Renal cortical epithelial cell (primary cell): ENCODE measurements around the gene TUBB2B. TPM values are rescaled to one million over a fixed set of nuclear protein-coding genes. Genes with fewer than 3 reads are reported as not detected.
A peak's percentile ranks its signal among the peaks of the same experiment; 100 is the strongest.
"Not testable (repeated sequence)": the region's sequence is repeated elsewhere in the genome, so short reads cannot be mapped to it uniquely, and the experiment has no call there.

ENCODE experiments used
- DNase-seq: peaks from one replicate; pipeline ENCODE4 v3.0.0-alpha.2; 2011; ENCODE audit warnings: low read depth
- total RNA-seq: library from RNA; depleted of rRNA; stranded (reverse); fragments of >200 nt; gene quantifications from 2 replicates; pipeline ENCODE4 v1.2.3, GENCODE V29; 2014

TUBB2B gene
- total RNA-seq, 1 donor from 2014 or later: 21.6 TPM

DNA sequence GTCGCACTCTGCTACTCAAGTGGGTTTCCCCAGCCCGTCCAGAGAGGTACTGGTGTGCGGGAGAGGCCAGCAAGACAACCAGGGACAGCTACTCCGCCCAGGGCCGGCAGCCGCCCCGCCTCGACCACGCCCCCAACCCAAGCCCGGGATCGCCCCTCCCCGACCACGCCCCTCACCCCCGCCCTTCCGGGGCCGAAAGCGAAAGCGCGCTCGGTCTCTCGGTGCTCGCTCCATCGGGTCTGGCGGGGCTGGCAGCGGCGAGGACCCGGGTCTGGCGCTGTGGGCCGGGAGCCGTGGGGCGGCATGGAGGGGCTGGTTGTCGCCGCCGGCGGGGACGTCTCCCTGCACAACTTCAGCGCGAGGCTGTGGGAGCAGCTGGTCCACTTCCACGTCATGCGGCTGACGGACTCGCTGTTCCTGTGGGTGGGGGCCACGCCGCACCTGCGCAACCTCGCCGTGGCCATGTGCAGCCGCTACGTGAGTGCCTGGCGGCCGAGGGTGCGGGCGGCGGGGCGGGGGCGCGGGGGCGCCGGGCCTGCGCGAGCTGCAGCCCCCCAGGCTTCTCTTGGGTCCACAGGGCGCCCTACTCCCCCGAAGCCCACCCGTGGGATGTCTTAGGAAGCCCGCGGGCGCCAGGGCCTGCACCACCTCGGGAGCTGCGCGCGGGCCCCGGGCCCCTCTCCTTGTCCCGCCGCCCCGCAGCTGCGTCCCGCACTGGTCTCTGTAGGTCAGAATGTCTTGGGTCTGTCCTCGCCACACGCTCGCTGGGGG is 31.5 kb upstream of the TUBB2B start, which contains the start of gene PSMG4:
Gene PSMG4, plus strand, starts transcription at position 228 of the 771 bp plus-strand sequence. Its CDS starts 76 bp downstream, at position 304.
- peak; percentile 49 for DNase-seq

DNA sequence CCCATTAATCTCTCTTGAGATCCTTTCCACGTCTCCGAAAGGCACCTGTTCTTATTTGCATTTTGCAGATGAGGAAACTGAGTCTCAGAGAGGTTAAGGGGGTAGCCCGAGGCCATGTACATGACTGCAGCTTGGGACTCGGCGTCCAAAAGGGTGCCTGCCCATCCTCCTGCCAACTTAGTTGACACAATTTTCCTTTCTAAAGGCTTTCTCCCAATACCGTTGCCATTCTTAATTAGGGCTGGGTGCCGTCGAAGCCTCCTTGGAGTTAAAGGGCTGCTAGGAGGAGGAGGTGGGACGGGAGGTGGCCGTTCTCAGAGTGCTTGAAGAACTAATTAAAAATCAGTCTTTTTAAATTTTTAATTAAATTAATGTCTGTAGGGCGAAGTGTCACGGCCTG is 30.7 kb upstream of the TUBB2B start:
- no peak for DNase-seq

DNA sequence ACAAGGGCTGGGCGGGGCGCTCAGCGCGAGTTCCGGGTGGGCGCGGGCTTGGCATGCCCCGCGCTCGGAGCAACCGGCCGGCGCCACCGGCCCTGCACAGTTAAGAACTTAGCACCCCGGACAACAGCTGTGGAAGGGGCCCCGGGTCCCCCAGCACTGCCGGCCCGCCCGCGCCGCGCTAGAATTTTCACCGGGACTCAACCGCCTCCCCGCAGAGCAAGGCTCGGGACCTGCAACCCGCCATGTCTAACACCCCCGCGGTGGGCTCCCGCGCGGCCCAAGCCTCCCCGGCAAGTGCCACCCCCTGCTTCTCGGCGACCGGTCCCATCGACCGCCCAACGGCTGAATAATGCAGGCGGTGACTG is 26.1 kb upstream of the TUBB2B start:
- no peak for DNase-seq

DNA sequence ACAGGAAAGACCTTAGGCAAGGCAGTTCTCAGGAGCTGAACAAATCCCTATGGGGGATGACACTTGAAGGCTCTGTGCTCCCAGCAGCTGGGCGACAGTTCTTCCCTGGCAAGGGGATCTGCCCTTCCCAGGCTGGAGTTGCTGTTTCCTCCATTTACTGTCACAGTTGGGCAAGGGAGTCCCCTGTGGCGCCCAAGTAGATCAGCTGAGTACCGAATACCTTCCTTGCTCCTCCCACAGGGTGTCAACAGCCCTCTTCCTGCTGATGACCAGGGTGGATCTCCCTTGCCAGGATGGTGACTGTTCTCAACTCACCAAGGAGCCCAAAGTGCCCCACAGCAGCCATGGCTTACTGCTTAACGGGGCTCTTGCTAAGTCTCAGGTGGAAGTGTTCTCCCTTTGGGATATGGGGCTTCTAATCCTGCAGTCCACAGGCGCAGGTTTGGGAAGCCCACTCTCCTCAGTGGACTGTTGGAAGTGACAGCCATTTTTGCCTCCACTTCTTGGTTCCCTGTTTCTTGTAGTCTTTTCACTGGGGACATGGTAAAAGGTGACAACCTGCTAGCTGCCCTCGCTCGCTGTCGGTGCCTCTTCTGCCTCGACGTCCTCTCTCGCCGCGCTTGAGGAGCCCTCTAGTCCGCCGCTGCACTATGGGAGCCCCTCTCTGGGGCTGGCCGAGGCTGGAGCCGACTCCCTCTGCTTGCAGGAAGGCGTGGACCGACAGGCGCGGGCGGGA is 25.6 kb upstream of the TUBB2B start:
- DNase-seq: no peak

DNA sequence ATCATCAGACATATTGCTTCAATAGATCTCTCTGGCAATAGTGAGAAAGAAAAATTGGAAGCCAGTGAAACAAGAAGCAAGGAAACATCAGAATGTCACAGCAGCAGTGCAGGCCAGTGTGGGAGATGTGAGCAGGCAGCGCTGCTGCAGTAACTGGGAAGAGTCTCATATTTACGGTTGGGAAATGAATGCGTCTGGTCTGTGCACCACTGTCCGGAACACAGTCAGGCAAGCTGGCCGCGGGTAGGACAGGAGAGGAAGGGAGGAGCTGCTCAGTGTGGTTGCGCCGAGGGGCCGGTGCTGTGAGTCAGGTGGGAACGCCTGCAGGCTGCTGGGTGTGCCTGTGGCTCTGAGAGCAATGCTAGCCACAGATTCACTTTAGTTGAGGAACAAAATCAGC is 24.9 kb upstream of the TUBB2B start:
- DNase-seq: no peak

DNA sequence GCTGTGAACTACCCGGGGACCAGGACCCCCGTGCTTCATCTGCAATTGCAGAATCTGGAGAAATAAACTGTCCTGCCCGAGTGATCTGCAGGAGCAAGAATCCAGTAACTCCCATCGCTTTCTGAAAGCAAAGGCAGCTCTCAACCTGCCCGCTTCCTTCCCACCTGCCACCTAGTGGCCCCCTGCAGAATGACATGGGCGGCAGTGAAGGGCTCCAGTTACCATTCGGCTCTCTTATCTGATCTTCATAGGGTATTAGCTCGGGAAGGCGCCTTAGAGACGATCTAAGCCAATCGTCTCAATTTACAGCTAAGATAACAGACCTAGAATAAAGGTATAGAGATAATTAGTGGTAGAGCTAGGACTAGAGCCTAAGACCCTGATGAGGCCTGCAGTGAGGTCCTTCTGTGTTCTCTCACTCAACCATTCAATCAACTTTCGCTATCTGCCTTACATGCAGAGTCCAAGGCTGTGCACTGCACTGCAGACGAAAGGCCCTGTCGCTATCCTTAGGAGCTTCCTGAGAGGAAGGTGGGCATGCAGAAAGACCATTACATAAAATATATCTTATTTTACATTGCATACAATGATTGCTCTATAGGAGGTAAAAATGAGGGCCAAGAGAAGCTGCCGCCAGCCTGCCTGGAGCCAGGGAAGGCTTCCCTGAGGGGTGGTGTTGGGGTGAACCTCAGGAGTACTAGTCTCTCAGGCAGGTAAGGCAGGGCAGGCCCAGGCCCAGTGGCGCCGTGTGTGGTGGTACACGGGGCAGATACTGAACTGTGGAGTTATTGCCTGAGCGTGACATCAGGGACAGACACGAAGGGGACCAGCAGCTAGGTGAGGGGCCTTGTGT is 24.2 kb upstream of the TUBB2B start:
- peak; percentile 62 for DNase-seq

DNA sequence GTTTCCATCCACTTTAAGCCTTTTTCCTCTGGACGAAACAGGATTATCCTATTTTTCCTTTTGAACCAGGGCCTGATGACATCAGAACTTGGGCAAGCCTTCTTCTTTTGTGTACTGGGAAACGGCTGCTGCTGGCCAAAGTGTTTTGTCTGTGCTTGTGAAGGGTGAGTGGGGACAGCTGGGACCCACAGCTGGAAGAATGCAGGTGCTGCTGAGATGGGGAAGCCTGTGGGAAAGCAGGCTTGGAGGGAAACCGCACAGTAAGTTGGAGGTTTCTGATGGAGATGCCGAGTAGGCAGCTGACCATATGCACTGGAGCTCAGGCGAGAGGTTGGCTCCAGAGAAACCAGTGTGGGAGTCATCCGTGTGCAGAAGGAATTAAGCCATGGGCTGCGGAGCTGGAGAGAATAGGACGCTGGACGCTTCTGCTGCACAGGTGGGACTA is 22.8 kb upstream of the TUBB2B start:
- no peak for DNase-seq

DNA sequence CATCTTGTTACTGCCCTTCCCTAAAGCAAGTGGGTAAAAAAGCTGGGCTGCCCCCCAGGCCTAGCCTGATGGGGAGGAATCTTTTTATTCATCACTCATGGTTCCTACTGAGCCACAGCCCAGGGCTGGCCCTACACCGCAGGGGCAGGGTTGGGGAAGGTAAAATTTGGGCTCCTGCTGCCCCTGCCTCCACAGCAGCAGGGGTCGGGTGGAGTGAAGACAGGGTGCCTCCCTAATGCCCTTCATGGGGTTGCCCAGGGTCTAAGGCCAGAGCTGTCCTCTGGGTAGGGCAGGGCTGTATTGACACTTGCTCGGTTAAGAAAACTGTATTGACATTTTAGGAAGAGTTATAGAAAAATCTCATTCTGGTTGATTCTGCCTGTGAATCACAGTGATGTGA is 22.4 kb upstream of the TUBB2B start:
- no peak for DNase-seq

DNA sequence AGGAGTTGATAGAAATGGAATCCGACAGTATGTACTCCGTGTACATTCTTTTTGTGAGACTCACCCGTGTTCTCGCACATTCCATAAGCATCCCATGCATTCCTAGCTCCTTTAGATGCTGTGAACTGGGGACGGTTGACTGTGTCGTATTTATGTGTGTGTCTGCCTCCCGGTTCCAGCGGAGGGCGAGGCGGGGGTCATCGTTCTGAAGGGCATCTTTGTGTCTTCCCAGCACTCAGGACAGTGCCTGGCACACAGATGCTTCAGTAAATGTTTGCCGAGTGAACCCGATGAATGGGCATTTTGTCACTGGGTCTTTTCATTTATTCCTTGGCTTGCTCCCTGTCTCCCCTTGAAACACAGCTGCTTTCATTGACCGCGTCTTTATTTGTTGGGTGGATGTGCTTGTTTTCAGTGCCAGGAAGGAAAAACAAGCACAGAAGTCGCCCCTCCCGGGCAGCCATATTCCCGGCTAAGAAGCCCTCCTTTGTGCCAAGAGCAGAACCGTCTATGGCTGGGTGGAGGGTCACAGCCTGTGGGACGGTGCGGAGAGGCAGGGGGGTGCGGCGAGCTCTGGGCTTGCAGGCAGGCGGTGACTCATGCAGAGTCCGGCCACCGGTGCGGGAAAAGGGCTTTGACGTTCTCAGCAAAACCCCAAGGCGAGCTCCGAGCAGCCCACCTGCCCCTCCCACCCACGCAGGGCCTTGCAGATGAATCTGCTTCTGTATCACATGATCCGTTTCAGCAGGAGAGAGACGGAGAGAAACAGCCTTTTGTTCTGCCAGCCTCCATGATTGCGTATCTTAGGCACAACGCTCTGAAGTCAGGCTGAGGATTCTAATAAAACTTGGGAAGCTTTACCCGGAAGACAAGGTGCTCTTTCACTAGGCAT is 20.0 kb upstream of the TUBB2B start:
- DNase-seq: peak; percentile 74

DNA sequence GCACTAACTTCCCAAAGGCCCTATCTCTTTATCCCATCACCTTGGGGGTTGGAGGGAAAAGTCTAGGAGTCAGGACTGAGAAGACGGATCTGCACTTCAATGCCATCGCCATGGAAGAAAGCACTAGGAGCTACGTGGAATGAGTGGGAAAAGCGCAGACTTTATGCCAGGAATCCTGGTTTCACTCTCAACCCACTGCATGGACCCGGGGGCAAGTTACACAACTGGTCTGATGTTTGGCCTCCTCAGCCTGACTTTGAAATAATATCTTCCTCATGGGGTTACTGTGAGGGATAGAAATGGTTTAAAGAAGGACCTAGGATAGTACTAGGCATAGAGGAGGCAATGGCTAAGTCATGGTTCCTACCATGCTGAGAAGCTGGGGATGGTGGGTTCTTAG is 17.8 kb upstream of the TUBB2B start:
- no peak for DNase-seq

DNA sequence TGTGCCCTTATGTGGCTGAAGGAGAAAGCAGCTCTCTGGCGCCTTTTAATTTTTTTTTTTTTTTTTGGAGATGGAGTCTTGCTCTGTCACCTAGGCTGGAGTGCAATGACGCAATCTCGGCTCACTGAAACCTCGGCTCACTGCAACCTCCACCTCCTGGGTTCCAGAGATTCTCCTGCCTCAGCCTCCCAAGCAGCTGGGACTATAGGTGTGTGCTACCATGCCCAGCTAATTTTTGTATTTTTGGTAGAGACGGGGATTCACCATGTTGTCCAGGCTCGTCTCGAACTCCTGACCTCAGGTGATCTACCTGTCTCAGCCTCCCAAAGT is 17.3 kb upstream of the TUBB2B start:
- DNase-seq: not testable (repeated sequence)

DNA sequence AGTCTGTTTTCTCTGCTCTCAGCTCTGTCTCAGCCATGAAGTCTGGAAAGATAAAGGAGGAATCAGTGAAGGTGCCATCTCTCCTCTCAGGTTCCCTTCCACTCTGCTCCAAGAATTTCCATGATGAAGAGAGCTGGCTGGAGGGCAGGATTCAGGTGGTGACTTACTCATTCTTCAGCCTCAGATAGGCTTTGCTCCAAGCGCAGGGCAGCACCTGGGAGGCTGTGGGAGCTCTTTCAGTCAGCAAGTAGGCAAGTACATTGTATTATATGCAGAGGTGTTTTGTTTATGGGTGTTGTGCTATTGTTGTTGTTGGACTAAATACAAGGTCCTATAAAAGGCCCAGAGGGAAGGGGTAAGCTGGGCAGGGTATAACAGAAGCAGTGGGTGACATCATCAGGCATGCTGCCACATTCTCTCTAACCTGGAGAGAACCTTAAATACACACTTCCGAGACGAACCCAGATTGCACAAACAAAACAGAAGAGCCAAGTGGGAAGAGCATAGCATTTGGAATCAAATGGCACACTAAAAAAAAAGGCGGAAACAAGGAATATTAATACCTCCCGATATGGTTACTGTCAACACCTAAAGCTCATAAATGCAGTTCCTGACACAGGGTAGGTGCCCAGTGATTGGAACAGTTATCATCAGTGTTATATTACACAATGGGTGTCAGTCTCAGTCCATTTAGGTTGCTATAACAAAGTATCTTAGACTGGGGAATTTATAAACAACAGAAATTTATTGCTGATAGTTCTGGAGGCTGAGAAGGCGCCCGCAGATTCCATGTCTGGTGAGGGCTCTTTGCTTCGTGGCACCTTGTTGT is 16.8 kb upstream of the TUBB2B start:
- no peak for DNase-seq

DNA sequence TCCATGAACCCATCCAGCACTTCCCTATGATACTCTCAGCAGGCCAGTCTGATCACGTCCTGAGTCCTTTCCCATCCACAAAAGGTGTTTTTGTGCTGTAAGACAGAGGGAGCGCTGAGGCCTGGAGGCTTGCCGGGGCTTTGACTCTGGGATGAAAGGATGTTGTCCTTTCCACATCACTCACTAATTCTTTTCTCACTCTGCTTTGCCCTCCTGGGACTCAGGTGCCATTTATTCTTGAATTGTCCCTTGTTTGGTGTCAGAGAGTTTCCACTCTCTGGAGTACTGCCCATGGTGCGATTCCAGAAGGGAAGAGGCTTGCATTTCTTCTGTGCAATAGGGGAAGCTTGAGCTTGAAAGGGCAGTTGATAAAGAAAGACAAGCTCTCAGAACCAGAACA is 15.3 kb upstream of the TUBB2B start:
- no peak for DNase-seq

DNA sequence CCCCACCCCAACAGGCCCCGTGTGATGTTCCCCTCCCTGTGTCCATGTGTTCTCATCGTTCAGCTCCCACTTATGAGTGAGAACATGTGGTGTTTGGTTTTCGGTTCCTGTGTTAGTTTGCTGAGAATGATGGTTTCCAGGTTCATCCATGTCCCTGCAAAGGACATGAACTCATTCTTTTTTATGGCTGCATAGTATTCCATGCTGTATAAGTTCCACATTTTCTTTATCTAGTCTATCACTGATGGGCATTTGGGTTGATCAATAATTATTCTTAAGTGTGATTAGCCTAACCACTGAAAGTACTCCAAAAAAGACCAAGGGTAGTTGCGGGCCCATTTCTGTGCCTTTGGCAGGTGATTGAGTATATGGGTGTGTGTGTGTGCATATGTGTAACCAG is 14.3 kb upstream of the TUBB2B start:
- DNase-seq: not testable (repeated sequence)

DNA sequence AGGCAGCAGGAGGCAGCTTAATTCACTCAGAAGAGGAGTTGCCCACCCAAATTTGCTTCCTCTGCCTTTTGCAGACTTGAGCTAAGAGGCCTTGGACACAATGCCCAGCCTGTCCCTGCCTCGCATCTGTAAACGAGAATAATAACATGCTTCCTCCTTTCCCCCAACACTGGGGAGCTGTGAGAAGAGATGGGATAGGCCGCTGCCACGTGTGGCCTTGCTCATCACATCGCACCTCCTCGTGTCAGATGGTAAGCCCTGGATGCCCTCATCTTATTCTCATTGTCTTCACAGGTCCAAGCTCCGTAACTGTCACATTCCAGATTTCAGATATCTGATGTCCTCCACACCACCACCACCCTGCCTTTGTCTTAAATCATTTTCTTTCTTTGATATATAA is 13.1 kb upstream of the TUBB2B start:
- DNase-seq: no peak

DNA sequence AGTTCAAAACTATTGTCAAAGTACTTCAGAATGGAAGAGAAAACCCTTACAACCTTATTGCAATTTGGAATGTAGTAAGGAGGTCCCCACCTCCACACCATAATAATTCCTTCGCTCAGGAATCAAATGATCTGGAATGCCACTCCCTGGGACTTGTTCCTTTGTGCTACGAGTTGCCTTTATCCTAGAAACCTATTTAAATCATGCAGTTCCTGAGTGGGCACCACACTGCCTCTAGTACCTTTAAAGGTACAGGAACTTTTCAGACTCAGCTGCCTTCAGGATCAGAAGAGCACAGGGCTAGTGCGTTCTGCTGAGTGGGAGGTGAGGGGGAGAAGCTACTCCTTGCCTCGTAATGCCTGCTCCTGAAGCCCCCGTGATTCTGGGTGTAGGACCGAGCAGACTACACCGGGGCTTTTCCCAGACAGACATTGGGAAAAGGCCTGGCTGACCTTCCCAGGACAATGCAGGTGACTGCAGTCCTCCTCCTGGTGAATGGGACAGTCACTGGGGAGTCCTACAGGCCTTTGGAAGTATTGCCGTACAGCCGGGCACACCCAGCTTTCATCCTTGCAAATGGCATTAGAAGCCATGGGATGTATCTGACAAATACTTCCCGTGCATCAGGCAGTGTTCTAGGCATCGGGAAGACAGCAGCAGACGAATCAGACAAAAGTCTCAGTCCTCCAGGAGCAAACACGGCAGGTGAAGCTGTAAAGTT is 11.8 kb upstream of the TUBB2B start:
- no peak for DNase-seq

DNA sequence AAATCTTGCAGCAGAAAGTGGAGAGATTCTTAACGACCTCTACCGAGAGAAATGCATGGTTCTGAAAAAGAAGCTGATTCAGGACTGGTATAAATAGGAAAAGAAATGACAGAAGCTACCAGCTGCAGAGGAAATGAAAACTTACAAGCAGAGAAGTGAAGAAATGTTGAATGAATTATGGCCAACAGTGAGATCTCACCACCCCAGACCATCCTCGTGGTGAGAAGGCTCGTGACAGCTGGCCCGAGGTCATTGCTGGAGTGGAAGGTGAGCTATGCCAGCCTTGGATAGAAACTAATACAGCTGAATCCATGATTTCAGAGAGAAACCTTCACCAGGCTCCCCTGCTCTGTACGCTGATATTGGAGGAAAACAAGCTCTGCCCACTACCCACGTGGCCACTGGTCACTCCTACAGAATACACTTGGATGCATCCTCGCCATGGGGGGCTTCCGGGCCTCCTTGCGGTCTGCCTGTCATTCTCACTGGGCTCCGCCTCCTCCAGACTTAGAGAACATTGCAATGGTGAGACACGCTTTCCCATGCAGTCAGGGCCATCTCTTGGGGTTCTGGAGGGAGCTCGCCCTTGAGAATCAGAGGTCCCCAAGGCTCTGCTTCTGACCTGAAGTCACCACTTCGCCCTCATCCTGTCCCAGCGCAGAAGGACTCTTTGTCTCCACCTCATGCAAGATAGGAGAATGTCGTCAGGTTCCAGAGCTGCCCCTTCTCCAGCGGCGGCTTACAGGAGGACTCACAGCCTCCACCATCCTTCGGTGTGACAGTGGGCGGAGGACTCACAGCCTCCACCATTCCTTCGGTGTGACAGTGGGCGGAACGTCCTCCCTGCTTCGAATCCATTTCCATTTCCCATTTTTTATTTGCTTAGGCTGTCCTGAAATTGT is 10.6 kb upstream of the TUBB2B start:
- DNase-seq: no peak

DNA sequence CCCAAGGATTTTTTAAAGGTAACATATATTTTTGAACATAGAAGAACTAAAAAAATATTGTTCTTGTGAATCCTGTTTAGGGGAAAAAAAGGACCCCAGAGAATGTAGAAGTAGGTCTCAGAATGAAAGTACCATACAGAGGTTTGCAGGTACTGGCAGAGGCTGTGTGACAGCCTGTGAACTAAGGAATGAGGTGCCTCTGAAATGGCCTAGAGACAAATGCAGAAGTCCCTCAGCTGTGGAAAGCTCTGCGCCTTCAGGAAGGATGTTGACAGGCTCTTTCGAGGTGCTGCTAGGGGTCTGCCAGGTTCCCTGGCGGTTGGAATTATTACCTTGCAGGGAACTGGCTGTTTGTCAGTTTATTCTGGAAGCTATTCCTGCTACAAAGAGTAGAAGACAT is 8.6 kb upstream of the TUBB2B start:
- DNase-seq: no peak

DNA sequence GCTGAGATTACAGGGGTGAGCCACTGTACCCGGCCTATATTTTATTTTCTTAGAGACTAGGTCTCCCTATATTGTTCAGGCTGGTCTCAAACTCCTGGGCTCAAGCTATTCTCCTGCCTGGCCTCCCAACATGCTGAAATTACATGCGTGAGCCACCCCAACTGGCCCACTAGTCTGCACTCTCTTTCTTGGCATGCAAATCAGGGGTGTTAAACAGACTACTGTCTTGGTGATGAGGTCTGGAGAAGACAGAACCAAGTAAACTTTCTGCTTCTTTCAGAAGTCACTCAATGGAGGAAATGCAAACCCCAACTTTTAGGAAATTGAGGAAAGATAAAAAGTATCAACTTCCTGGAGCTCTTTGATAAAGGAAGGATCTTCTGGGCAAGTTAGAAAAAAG is 8.0 kb upstream of the TUBB2B start:
- DNase-seq: no peak
